ENCODE results near the gene SPPL3.
"Not testable (repeated sequence)": the region's sequence is repeated elsewhere in the genome, so short reads cannot be mapped to it uniquely, and the experiment has no call there.

SPPL3 gene

GRCh38 chr12:120839503-120839902 lies 64.7 kb downstream of the SPPL3 start:
- no peak for DNase-seq

GRCh38 chr12:120838629-120839383 lies 65.4 kb downstream of the SPPL3 start:
- DNase-seq: not testable (repeated sequence)

- DNase-seq: no peak
These were observed 68.0 kb downstream of the SPPL3 start for GRCh38 chr12:120836114-120836684.

- DNase-seq: no peak
These were observed 68.5 kb downstream of the SPPL3 start for GRCh38 chr12:120835657-120836056.

GRCh38 chr12:120835304-120835612 lies 68.9 kb downstream of the SPPL3 start:
- DNase-seq: no peak

GRCh38 chr12:120834489-120835303 lies 69.5 kb downstream of the SPPL3 start:
- DNase-seq: no peak

GRCh38 chr12:120833849-120834248 lies 70.3 kb downstream of the SPPL3 start:
- no peak for DNase-seq

GRCh38 chr12:120832737-120833136 lies 71.4 kb downstream of the SPPL3 start:
- DNase-seq: no peak

- DNase-seq: no peak
These were observed 72.4 kb downstream of the SPPL3 start for GRCh38 chr12:120831648-120832267.

- no peak for DNase-seq
These were observed 73.2 kb downstream of the SPPL3 start for GRCh38 chr12:120830966-120831365.

GRCh38 chr12:120830052-120830940 lies 73.9 kb downstream of the SPPL3 start:
- no peak for DNase-seq

- no peak for DNase-seq
These were observed 77.8 kb downstream of the SPPL3 start for GRCh38 chr12:120826335-120826734.

GRCh38 chr12:120825337-120825736 lies 78.8 kb downstream of the SPPL3 start:
- DNase-seq: no peak

GRCh38 chr12:120822832-120823503 lies 81.2 kb downstream of the SPPL3 start:
- DNase-seq: no peak

GRCh38 chr12:120821878-120822277 lies 82.3 kb downstream of the SPPL3 start:
- no peak for DNase-seq

- DNase-seq: peak; percentile 8
These were observed 83.2 kb downstream of the SPPL3 start for GRCh38 chr12:120820884-120821510.

- no peak for DNase-seq
These were observed 85.7 kb downstream of the SPPL3 start for GRCh38 chr12:120818416-120818815.

GRCh38 chr12:120817559-120818330 lies 86.4 kb downstream of the SPPL3 start:
- no peak for DNase-seq

GRCh38 chr12:120816363-120816762 lies 87.8 kb downstream of the SPPL3 start:
- no peak for DNase-seq

GRCh38 chr12:120814903-120815429 lies 89.2 kb downstream of the SPPL3 start:
- DNase-seq: no peak

Measured in CD4-positive, alpha-beta T cell treated with Interleukin-17A for 1 hour (primary cell).